GM18868 (cell line): Measurements from ENCODE around the gene NFIB.

Experiments used
- ATAC-seq: cut with Tn5 transposase; IDR thresholded peaks from one replicate; pipeline ENCODE4 v1.9.1; 2021; ENCODE audit warnings: mild to moderate bottlenecking, moderate library complexity; ENCODE audit not compliant: unreplicated experiment

Gene NFIB

GRCh38 chr9:14085810-14086209 is 228.1 kb downstream of the NFIB start:
- no peak for ATAC-seq

- no peak for ATAC-seq
Observed at GRCh38 chr9:14084867-14085266, 229.1 kb downstream of the NFIB start.

- ATAC-seq = no peak
Observed at GRCh38 chr9:14083366-14083765, 230.6 kb downstream of the NFIB start.

GRCh38 chr9:14082732-14083131 is 231.2 kb downstream of the NFIB start:
- no peak for ATAC-seq

- no peak for ATAC-seq
Observed at GRCh38 chr9:14081745-14082144, 232.2 kb downstream of the NFIB start.

- peak; percentile 68 for ATAC-seq
Observed at GRCh38 chr9:14080959-14081542, 232.9 kb downstream of the NFIB start.

- no peak for ATAC-seq
Observed at GRCh38 chr9:14079440-14079839, 234.5 kb downstream of the NFIB start.

- no peak for ATAC-seq
Observed at GRCh38 chr9:14077672-14078071, 236.3 kb downstream of the NFIB start.

- no peak for ATAC-seq
Observed at GRCh38 chr9:14075218-14075617, 238.7 kb downstream of the NFIB start.

- no peak for ATAC-seq
Observed at GRCh38 chr9:14072850-14073249, 241.1 kb downstream of the NFIB start.

- no peak for ATAC-seq
Observed at GRCh38 chr9:14071484-14071883, 242.5 kb downstream of the NFIB start.

GRCh38 chr9:14068690-14069089 is 245.3 kb downstream of the NFIB start:
- ATAC-seq = no peak

- no peak for ATAC-seq
Observed at GRCh38 chr9:14066831-14067230, 247.1 kb downstream of the NFIB start.

GRCh38 chr9:14066032-14066431 is 247.9 kb downstream of the NFIB start:
- ATAC-seq = no peak

- no peak for ATAC-seq
Observed at GRCh38 chr9:14064940-14065339, 249.0 kb downstream of the NFIB start.

- ATAC-seq = no peak
Observed at GRCh38 chr9:14063756-14064155, 250.2 kb downstream of the NFIB start.

GRCh38 chr9:14062586-14063221 is 251.2 kb downstream of the NFIB start:
- no peak for ATAC-seq

- no peak for ATAC-seq
Observed at GRCh38 chr9:14061936-14062585, 251.9 kb downstream of the NFIB start.

- ATAC-seq = no peak
Observed at GRCh38 chr9:14058325-14058688, 255.6 kb downstream of the NFIB start.

GRCh38 chr9:14057368-14058324 is 256.3 kb downstream of the NFIB start:
- no peak for ATAC-seq

GRCh38 chr9:14056316-14056861 is 257.6 kb downstream of the NFIB start:
- no peak for ATAC-seq
